Measurements from ENCODE around the gene HES2. TPM values are rescaled to one million over a fixed set of nuclear protein-coding genes. Genes with fewer than 3 reads are reported as not detected.

The HES2 gene
- total RNA-seq, 2 donors from 2014 or later, result 2.2 to 13.4 TPM

DNA sequence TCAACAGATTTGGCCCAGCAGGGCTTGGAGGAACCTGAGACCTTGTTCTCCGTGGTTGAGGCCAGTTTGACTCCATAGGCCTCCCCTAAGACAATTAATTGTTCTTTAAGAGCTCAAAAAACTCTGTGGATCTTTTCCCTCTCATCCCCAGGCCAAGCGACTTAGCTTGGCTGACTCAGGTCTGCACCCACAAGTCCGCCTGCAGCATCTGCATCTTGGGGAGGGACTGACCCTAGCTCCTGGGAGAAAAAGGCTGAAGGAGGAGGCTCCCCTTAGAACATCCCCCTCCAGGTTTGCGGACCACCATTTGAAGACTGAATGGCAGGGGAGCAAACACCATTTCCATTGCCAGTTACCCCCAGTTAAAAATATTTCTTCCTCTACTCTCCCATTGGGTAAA is 1.5 kb upstream of the HES2 start:
- WGBS, result 64% methylated on average over 4 of the region's 4 CpGs
- H3K27ac ChIP-seq, result no peak overlapping the region
- no peaks in the 10 kb centered on the region for H3K36me3 ChIP-seq
- no peak for DNase-seq (ENCODE audit: low spot score)
- intact Hi-C loops (cut with DNase I), result no loop called here
- no peak for TF ChIP-seq POLR2A (IDR thresholded peaks at IDR 0.05)
- H3K4me3 ChIP-seq, result no peak overlapping the region
- H3K4me1 ChIP-seq (replicated peaks), result peaks cover 18% of the 10 kb centered on the region
- no peaks in the 10 kb centered on the region for H3K9me3 ChIP-seq
- no peaks in the 10 kb centered on the region for H3K27me3 ChIP-seq (replicated peaks; ENCODE audit: insufficient read depth)

DNA sequence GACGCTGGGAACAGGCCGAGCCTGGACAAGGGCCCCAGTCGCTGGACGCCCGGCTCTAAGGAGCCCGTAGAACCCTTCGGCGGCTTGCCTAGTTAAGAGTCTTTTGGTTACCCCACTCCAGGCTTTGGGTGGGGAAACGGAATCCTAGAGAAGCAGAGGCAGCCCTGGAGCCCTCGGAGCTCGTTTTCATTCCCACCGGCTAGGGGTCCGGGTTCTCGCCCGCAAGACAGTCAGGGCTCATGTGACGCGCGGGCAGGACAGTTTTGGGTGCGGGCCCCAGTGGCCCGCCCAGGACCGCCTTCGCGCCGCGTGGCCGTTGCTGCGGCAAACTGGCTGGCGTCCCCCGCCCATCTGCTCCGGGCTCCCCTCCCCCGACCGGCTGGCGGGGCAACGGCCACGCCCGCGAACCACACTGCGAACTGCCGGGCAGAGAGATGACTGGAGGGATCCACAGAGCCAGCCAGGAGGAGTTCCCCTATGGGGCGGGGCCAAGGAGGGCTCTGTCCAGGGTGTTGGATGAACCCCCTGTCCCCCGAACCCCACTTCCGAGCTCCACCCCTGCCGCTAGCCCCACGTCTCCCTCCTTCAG is 829 bp upstream of the HES2 start:
- no peaks in the 10 kb centered on the region for H3K27me3 ChIP-seq (replicated peaks; ENCODE audit: insufficient read depth)

DNA sequence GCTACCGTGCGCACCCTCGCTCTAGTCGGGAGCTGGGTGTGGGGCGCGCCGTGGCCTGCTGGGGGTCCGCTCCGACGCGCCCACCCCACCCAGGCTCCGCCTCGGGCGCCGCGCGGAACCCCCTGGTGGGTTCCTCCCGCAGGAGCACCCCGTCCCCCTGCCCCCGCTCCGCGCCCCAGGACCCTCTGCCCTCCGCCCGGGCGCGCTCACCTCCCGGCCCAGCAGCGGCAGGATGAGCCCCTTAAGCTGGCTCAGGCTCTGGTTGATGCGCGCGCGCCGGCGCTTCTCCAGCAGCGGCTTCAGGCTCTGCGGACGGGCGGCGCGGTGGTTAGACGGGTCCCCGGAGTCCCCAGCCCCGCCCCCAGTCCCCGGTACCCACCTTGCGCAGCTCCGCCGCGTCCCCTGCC is 319 bp downstream of the HES2 start:
- no peaks in the 10 kb centered on the region for H3K36me3 ChIP-seq
- H3K9me3 ChIP-seq, result no peaks in the 10 kb centered on the region
- peaks cover 14% of the 10 kb centered on the region for H3K4me1 ChIP-seq (replicated peaks)
- H3K27ac ChIP-seq, result no peak overlapping the region
- intact Hi-C loops (cut with DNase I), result no loop called here
- H3K27me3 ChIP-seq (replicated peaks; ENCODE audit: insufficient read depth), result no peaks in the 10 kb centered on the region
- WGBS, result 1% methylated on average over 10 of the region's 48 CpGs
- TF ChIP-seq POLR2AphosphoS5 (IDR thresholded peaks at IDR 0.05), result no peak
- TF ChIP-seq, protein P1, sequence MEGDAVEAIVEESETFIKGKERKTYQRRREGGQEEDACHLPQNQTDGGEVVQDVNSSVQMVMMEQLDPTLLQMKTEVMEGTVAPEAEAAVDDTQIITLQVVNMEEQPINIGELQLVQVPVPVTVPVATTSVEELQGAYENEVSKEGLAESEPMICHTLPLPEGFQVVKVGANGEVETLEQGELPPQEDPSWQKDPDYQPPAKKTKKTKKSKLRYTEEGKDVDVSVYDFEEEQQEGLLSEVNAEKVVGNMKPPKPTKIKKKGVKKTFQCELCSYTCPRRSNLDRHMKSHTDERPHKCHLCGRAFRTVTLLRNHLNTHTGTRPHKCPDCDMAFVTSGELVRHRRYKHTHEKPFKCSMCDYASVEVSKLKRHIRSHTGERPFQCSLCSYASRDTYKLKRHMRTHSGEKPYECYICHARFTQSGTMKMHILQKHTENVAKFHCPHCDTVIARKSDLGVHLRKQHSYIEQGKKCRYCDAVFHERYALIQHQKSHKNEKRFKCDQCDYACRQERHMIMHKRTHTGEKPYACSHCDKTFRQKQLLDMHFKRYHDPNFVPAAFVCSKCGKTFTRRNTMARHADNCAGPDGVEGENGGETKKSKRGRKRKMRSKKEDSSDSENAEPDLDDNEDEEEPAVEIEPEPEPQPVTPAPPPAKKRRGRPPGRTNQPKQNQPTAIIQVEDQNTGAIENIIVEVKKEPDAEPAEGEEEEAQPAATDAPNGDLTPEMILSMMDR (IDR thresholded peaks at IDR 0.05), result no peak
- no peak for TF ChIP-seq POLR2A (IDR thresholded peaks at IDR 0.05)
- no peak for DNase-seq (ENCODE audit: low spot score)
- H3K4me3 ChIP-seq, result peak overlapping the region; percentile 23 to 39

More for the DNA sequence above, 829 bp upstream of the HES2 start:
- no peaks in the 10 kb centered on the region for H3K9me3 ChIP-seq
- 24% methylated on average over 27 of the region's 44 CpGs for WGBS
- H3K4me1 ChIP-seq (replicated peaks), result peaks cover 18% of the 10 kb centered on the region
- H3K36me3 ChIP-seq, result no peaks in the 10 kb centered on the region
- TF ChIP-seq POLR2A (IDR thresholded peaks at IDR 0.05), result no peak
- TF ChIP-seq POLR2AphosphoS5 (IDR thresholded peaks at IDR 0.05), result no peak
- DNase-seq (ENCODE audit: low spot score), result no peak
- H3K4me3 ChIP-seq, result no peak overlapping the region
- intact Hi-C loops (cut with DNase I), result no loop called here
- no peak overlapping the region for H3K27ac ChIP-seq

DNA sequence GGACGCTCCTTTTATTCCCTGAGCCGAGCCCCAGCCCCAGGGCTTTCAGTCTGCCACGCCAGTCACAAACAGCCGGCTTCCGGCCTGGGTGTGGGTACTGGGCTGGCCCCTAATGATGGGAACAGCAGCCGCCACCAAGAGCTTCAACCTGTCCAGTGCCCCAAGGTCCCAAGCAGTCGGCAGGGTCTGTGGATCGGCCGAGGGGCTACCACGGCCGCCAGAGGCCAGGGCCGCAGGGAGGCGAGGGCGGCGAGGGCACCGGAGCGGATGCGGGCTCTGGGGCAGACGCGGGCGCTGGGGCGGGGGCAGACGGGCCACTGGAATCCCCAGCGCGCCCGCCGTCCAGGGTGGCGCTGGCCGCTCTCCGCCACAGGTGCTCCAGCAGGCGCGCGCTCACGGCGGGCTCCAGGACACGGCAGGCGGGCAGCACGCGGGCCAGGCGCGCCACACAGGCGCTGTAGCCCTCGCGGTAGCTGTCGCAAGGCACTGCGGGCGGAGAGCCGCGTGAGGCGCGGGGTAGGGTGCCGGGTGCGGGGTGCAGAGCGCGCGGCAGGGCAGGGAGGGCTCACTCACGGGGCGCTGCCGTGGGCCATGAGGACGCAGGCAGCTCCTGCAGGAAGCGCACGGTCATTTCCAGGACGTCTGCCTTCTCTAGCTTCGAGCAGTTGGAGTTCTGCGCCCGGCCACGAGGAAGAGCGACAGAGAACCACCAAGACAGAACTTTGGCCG is 887 bp downstream of the HES2 start:
- Histone ChIP-seq H3K4me1 (replicated peaks) (peaks cover 13% of the 10 kb centered on the region), H3K36me3 (no peaks in the 10 kb centered on the region), H3K27ac (no peak overlapping the region), H3K4me3 (peak overlapping the region; percentile 23 to 39), H3K27me3 (replicated peaks; ENCODE audit: insufficient read depth) (no peaks in the 10 kb centered on the region), H3K9me3 (no peaks in the 10 kb centered on the region)
- WGBS, result 10% methylated on average over 69 of the region's 69 CpGs
- intact Hi-C loops (cut with DNase I), result no loop called here
- DNase-seq (ENCODE audit: low spot score), result no peak
- TF ChIP-seq, protein P1 (IDR thresholded peaks at IDR 0.05), result no peak
- no peak for TF ChIP-seq POLR2AphosphoS5 (IDR thresholded peaks at IDR 0.05)
- no peak for TF ChIP-seq POLR2A (IDR thresholded peaks at IDR 0.05)

DNA sequence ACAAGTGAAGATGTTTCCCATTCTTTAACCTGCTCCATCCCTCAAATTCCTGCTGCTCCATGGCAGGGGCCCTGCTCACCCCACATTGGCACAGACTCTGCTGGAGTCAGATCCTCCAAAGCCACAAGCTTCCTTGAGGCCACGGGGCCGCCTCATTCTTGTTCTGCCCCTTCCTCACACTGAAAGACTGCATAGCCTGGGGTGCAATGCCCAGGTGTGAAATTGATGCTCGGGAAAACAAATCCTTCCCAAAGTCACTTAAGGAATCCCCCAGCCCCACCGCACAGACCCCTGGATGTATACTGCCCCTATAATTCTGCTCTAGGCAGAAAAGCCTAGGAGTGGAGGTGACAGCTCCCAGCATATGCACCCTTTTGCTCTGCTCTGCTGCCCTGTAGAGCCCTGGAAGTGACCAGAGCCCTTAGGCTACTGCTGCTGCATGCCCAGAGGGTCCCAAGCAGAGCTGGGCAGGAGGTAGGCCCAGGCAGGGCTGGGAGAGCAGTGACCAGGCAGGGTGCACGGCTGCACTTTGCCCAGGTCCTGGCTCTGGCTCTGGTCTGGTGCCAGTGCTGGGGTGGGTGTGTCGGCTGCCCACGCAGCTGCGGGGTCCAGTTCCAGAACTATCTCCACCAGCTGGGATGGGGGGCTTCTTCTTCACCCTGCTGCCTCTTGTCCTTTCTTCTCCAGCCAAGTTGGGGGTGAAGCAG is 1.6 kb downstream of the HES2 start:
- 57% methylated on average over 8 of the region's 8 CpGs for WGBS
- DNase-seq (ENCODE audit: low spot score), result no peak
- no peak for TF ChIP-seq POLR2AphosphoS5 (IDR thresholded peaks at IDR 0.05)
- H3K36me3 ChIP-seq, result no peaks in the 10 kb centered on the region
- H3K27ac ChIP-seq, result no peak overlapping the region
- H3K9me3 ChIP-seq, result no peaks in the 10 kb centered on the region
- H3K4me1 ChIP-seq (replicated peaks), result peaks cover 10% of the 10 kb centered on the region
- intact Hi-C loops (cut with DNase I), result no loop called here
- no peaks in the 10 kb centered on the region for H3K27me3 ChIP-seq (replicated peaks; ENCODE audit: insufficient read depth)
- no peak overlapping the region for H3K4me3 ChIP-seq

DNA sequence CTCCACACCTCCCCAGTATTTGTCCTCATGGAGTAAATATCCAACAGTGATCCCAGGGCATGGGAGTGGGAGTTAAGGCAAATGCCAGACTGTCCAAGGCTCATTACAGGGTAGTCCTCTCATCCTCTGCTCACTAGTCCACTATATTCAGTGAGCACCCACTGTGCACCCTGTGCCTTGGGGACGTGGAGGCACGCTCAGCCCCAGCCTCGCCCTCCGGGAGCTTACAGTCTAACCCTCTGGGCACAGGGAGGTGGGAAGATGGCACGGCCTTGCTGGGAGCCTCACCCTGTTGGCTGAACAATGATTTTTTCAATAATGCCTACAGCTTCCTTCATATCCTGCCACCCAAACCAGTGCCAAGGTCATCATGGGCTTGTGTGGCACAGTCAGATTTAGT is 2.8 kb downstream of the HES2 start:
- intact Hi-C loops (cut with DNase I), result no loop called here
- WGBS, result 100% methylated on average over 5 of the region's 5 CpGs
- H3K9me3 ChIP-seq, result no peaks in the 10 kb centered on the region
- no peak overlapping the region for H3K4me3 ChIP-seq
- no peak for DNase-seq (ENCODE audit: low spot score)
- H3K27me3 ChIP-seq (replicated peaks; ENCODE audit: insufficient read depth), result no peaks in the 10 kb centered on the region
- no peak overlapping the region for H3K27ac ChIP-seq
- H3K4me1 ChIP-seq (replicated peaks), result peaks cover 10% of the 10 kb centered on the region
- TF ChIP-seq, protein P1 (IDR thresholded peaks at IDR 0.05), result no peak
- TF ChIP-seq POLR2AphosphoS5 (IDR thresholded peaks at IDR 0.05), result no peak
- no peak for TF ChIP-seq POLR2A (IDR thresholded peaks at IDR 0.05)
- H3K36me3 ChIP-seq, result no peaks in the 10 kb centered on the region

All from prostate gland (tissue), 2 donors.